GM19463 (cell line): ENCODE data around the gene LDLRAD4.

ENCODE experiments used
- ATAC-seq: cut with Tn5 transposase; IDR thresholded peaks from one replicate; pipeline ENCODE4 v1.9.1; 2021; ENCODE audit warnings: mild to moderate bottlenecking, moderate library complexity; ENCODE audit not compliant: unreplicated experiment

LDLRAD4 gene

GRCh38 chr18:13366962-13367892, 148.7 kb downstream of the LDLRAD4 start:
- ATAC-seq: no peak

GRCh38 chr18:13368080-13368813, 149.7 kb downstream of the LDLRAD4 start:
- ATAC-seq: no peak

- ATAC-seq: no peak
Observed at GRCh38 chr18:13369353-13369752, 150.8 kb downstream of the LDLRAD4 start.

GRCh38 chr18:13369756-13370510, 151.4 kb downstream of the LDLRAD4 start:
- ATAC-seq: no peak

GRCh38 chr18:13370995-13371625, 152.6 kb downstream of the LDLRAD4 start:
- ATAC-seq: no peak

- ATAC-seq: no peak
Observed at GRCh38 chr18:13371689-13372418, 153.3 kb downstream of the LDLRAD4 start.

- no peak for ATAC-seq
Observed at GRCh38 chr18:13372531-13372951, 154.0 kb downstream of the LDLRAD4 start.

GRCh38 chr18:13374096-13374467, 155.5 kb downstream of the LDLRAD4 start:
- no peak for ATAC-seq

GRCh38 chr18:13374468-13375301, 156.1 kb downstream of the LDLRAD4 start:
- no peak for ATAC-seq

GRCh38 chr18:13375302-13376255, 157.0 kb downstream of the LDLRAD4 start:
- ATAC-seq: peak; percentile 96

GRCh38 chr18:13376298-13376840, 157.8 kb downstream of the LDLRAD4 start:
- no peak for ATAC-seq

GRCh38 chr18:13376841-13377351, 158.3 kb downstream of the LDLRAD4 start:
- no peak for ATAC-seq

GRCh38 chr18:13377496-13377895, 158.9 kb downstream of the LDLRAD4 start:
- ATAC-seq: no peak

- ATAC-seq: no peak
Observed at GRCh38 chr18:13378150-13378549, 159.6 kb downstream of the LDLRAD4 start.

- no peak for ATAC-seq
Observed at GRCh38 chr18:13379062-13379865, 160.7 kb downstream of the LDLRAD4 start.

- no peak for ATAC-seq
Observed at GRCh38 chr18:13379930-13380690, 161.6 kb downstream of the LDLRAD4 start.
